SK-N-SH treated with all-trans-retinoic acid at 6 μM for 48 hours (cell line): ENCODE results near the gene FAM163A.

Source experiments
- ARNTL ChIP-seq: fragments of 450-650 bp; formaldehyde crosslinking; IDR thresholded peaks from 2 replicates; pipeline ENCODE4 v1.5.0; 2020; ENCODE audit warnings: low read depth, mild to moderate bottlenecking, moderate library complexity, borderline replicate concordance
- BACH2 ChIP-seq: fragments of 250-450 bp; sonication (Bioruptor Pico); IDR thresholded peaks from 2 replicates; pipeline ENCODE4 v1.9.0; 2021; ENCODE audit warnings: mild to moderate bottlenecking, borderline replicate concordance
- ESRRG ChIP-seq: fragments of 250-450 bp; sonication (Bioruptor Pico); IDR thresholded peaks from 2 replicates; pipeline ENCODE4 v1.6.1; 2021; ENCODE audit warnings: mild to moderate bottlenecking
- ISL1 ChIP-seq: fragments of 250-450 bp; sonication (Bioruptor Pico); IDR thresholded peaks from 2 replicates; pipeline ENCODE4 v2.1.2; 2022; ENCODE audit warnings: mild to moderate bottlenecking, moderate library complexity
- PATZ1 ChIP-seq: fragments of 250-450 bp; sonication (Bioruptor Pico); IDR thresholded peaks from 2 replicates; pipeline ENCODE4 v1.8.0; 2020; ENCODE audit warnings: mild to moderate bottlenecking, moderate library complexity, borderline replicate concordance
- POU6F1 ChIP-seq: fragments of 250-450 bp; sonication (Bioruptor Pico); IDR thresholded peaks from 2 replicates; pipeline ENCODE4 v1.8.0; 2021; ENCODE audit warnings: low read depth, mild to moderate bottlenecking, moderate library complexity, borderline replicate concordance
- RARB ChIP-seq: fragments of 250-450 bp; sonication (Bioruptor Pico); IDR thresholded peaks from 2 replicates; pipeline ENCODE4 v1.8.0; 2021; ENCODE audit warnings: mild to moderate bottlenecking, moderate library complexity
- TCF4 ChIP-seq: fragments of 250-450 bp; sonication (Bioruptor Pico); IDR thresholded peaks from 2 replicates; pipeline ENCODE4 v1.8.0; 2021; ENCODE audit warnings: mild to moderate bottlenecking, moderate library complexity, borderline replicate concordance
- ZFP30 ChIP-seq: fragments of 450-650 bp; formaldehyde crosslinking; IDR thresholded peaks from 2 replicates; pipeline ENCODE4 v1.5.0; 2022; ENCODE audit warnings: mild to moderate bottlenecking, moderate library complexity
- ZNF565 ChIP-seq: fragments of 450-650 bp; formaldehyde crosslinking; conservative IDR thresholded peaks from 2 replicates; pipeline ENCODE4 v1.5.0; 2020; ENCODE audit warnings: low read depth, mild to moderate bottlenecking, moderate library complexity
- ZNF70 ChIP-seq: fragments of 450-650 bp; formaldehyde crosslinking; IDR thresholded peaks from 2 replicates; pipeline ENCODE4 v1.5.0; 2020; ENCODE audit warnings: mild to moderate bottlenecking, moderate library complexity

- TF ChIP-seq BACH2 (CRISPR knock-in tag) (no peak), PATZ1 (CRISPR knock-in tag) (no peak), ZNF565 (no peak), TCF4 (CRISPR knock-in tag) (no peak), ISL1 (CRISPR knock-in tag) (no peak), ZFP30 (CRISPR knock-in tag) (no peak), POU6F1 (CRISPR knock-in tag) (no peak), ARNTL (CRISPR knock-in tag) (no peak), ESRRG (CRISPR knock-in tag) (no peak), ZNF70 (CRISPR knock-in tag) (no peak), RARB (CRISPR knock-in tag) (no peak)
Measured at GRCh38 chr1:179806333-179806732, 63.2 kb downstream of the FAM163A start.
